ENCODE measurements around the gene ATP11A.

The ATP11A gene

DNA sequence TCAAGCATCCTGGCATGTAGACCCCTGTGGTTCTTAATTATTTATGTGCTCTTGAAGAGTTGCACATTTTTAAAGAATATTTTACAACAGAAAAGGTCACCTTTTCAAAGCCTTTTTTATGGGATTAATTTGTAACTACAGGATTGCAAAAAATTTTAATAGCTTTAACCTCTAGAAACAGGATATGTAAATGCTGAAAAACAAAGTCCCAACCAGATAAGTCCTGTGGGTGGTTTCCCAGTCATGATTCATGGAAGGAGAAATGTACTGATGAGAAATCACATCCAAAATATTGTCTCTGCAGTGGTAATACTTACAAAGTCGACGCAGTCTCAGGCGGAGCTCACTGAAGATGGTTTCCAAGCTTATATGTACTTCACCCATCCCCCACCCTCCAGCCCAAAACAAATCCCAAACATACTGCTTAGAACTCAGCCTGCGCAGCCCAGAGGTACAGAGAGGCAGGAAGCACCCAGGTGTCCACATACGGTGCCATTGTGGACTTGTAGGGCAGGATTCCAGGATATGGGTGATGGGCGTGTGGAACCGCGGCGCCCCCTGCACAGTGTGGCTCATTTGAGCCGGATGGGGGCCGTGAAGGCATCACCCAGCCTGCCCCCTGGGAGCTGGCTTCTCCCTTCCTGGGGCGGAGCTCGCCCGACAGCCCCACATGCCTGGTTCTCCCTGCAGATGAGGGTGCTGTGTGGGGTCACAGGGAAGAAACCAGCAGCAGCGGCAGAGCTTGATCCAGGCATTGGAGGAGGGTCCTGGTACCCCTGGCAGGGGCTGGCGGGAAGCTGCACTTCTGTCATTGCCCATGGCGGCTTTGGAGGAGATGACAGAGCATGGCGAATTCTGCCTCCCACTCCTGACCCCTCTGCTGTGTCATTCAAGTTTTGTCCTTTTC lies 101.2 kb downstream of the ATP11A start:
- Histone ChIP-seq H3K4me3 (ENCODE audit: insufficient read length, low read depth) (no peak overlapping the region), H3K36me3 (ENCODE audit: insufficient read depth, insufficient read length, low read length) (peaks cover 8% of the 10 kb centered on the region), H3K27me3 (ENCODE audit: insufficient read depth, insufficient read length) (no peaks in the 10 kb centered on the region), H3K4me1 (ENCODE audit: insufficient read depth, insufficient read length) (peaks cover 2% of the 10 kb centered on the region), H3K9ac (ENCODE audit: insufficient read length, low read depth) (no peak overlapping the region), H3K9me3 (ENCODE audit: insufficient read depth, low read length) (no peaks in the 10 kb centered on the region)
- no peak for TF ChIP-seq SUZ12 (IDR thresholded peaks at IDR 0.05; ENCODE audit: extremely low read depth, insufficient read depth, insufficient read length)
- DNase-seq (ENCODE audit: low read depth, low spot score) = no peak

DNA sequence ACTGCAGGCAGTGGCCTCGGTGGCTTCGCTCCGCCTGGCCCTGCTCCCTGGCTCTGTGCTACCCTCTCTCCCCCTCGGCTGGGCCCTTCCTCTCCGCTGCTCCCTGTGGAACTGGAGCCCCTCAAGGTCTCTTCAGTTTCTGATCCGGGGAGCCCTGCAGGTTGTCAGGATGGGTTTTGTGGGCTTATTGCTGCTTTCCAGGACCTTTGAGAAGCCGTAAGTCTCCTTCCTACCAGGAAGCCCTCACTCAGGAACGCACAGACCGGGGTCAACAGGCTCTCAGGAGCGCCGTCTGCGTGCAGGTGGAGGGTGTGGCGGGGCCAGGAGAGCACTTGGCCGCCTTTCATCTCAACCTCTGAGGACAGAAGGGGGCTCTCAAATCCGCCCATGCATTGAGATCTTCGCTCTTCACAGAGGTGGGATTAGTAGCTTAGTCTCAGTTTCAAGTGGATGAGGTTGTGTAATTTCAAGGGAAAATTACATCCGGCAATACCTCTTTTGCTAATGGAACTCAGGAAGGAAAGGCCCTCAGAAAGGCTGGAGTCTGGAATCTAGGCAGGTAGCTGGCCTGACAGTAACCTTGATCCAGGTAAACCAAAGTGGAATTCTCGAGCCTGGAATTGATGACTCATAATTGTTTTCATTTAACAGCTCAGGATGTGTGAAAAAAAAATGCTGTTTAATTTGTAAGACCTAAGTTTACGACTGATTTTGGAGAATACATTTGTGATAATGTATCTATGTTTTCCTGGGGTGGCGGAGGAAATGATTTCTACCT lies 102.0 kb downstream of the ATP11A start:
- Histone ChIP-seq H3K4me3 (ENCODE audit: insufficient read length, low read depth) (no peak overlapping the region), H3K36me3 (ENCODE audit: insufficient read depth, insufficient read length, low read length) (peaks cover 8% of the 10 kb centered on the region), H3K9me3 (ENCODE audit: insufficient read depth, low read length) (no peaks in the 10 kb centered on the region; the same call in 1 of the 2 replicates), H3K4me1 (ENCODE audit: insufficient read depth, insufficient read length) (peaks cover 2% of the 10 kb centered on the region), H3K27me3 (ENCODE audit: insufficient read depth, insufficient read length) (no peaks in the 10 kb centered on the region), H3K9ac (ENCODE audit: insufficient read length, low read depth) (no peak overlapping the region)
- no peak for TF ChIP-seq SUZ12 (IDR thresholded peaks at IDR 0.05; ENCODE audit: extremely low read depth, insufficient read depth, insufficient read length)
- no peak for TF ChIP-seq ZNF274 (IDR thresholded peaks at IDR 0.05; ENCODE audit: low read depth, low read length)
- TF ChIP-seq YY1 (IDR thresholded peaks at IDR 0.05; ENCODE audit: insufficient read depth, insufficient read length) = no peak
- no peak for DNase-seq (ENCODE audit: low read depth, low spot score)

DNA sequence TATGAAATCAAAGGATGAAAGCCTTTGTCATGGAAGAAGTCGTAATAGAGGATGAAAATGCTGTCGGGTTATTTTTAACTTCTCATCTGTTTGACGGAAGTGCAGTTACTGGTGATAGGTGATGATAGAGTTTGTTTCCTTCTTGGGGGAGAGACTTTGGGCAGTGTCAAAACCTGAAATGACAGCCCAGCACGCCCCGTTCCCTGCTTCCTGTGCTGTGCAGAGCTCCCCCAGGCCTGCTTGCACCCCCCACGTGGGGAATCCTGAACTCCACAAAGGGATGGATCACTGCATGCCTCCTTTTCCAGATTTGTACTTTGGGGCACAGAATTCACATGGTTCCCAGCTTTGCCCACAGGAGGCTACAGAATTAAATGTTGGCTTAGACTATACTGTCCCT lies 102.7 kb downstream of the ATP11A start:
- Histone ChIP-seq H3K4me1 (ENCODE audit: insufficient read depth, insufficient read length) (peaks cover 2% of the 10 kb centered on the region), H3K9ac (ENCODE audit: insufficient read length, low read depth) (no peak overlapping the region), H3K36me3 (ENCODE audit: insufficient read depth, insufficient read length, low read length) (peaks cover 8% of the 10 kb centered on the region), H3K9me3 (ENCODE audit: insufficient read depth, low read length) (no peaks in the 10 kb centered on the region; the same call in 1 of the 2 replicates), H3K4me3 (ENCODE audit: insufficient read length, low read depth) (no peak overlapping the region), H3K27me3 (ENCODE audit: insufficient read depth, insufficient read length) (no peaks in the 10 kb centered on the region)
- TF ChIP-seq YY1 (IDR thresholded peaks at IDR 0.05; ENCODE audit: insufficient read depth, insufficient read length) = no peak
- no peak for TF ChIP-seq ZNF274 (IDR thresholded peaks at IDR 0.05; ENCODE audit: low read depth, low read length)
- TF ChIP-seq SUZ12 (IDR thresholded peaks at IDR 0.05; ENCODE audit: extremely low read depth, insufficient read depth, insufficient read length) = no peak
- DNase-seq (ENCODE audit: low read depth, low spot score) = no peak

DNA sequence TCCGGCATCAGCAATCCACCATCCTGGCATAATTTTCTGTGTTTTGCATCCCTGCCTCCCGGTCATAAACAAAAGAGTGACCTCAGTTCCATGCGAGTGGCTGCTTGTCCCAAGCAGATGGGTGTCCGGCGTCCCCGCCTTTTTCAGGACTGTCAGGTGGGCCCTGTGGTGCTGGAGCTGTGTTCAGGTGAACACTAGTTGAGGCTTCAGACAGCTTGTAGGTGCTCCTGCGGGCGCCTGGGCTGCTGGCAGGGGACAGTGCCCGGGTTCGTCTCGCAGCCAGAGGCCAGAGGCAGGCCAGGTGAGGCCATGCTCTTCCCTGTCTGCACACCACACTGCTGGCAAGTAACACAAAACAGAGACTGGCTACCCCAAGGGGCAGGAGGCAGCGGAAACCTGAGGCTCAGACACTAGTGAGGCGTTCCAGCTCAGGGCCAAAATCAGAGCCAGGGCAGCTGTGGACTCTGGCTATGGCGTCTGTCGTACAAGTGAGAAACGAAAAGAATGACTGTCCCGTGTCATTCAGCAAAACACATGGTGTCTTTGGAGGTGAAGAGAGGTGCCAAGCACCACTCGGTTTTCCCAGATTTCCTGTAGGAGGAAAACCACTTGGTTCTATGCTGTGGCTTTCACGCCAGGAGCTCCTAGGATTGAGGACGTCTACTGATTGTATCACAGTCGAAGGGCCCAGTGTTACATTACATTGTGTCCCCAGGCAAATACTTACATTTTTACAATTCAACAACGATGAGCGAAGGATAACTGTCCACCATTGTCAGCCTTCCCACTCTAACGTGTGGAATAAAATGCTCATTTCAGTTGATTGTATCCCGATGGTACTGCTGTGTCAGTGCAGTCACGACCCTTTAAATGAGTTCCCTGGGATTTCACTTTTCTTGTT lies 104.0 kb downstream of the ATP11A start:
- TF ChIP-seq YY1 (IDR thresholded peaks at IDR 0.05; ENCODE audit: insufficient read depth, insufficient read length) = no peak
- Histone ChIP-seq H3K9ac (ENCODE audit: insufficient read length, low read depth) (no peak overlapping the region), H3K4me1 (ENCODE audit: insufficient read depth, insufficient read length) (peaks cover 2% of the 10 kb centered on the region), H3K36me3 (ENCODE audit: insufficient read depth, insufficient read length, low read length) (peaks cover 5% of the 10 kb centered on the region), H3K4me3 (ENCODE audit: insufficient read length, low read depth) (no peak overlapping the region), H3K9me3 (ENCODE audit: insufficient read depth, low read length) (peaks cover 4% of the 10 kb centered on the region; the same call in 1 of the 2 replicates), H3K27me3 (ENCODE audit: insufficient read depth, insufficient read length) (no peaks in the 10 kb centered on the region)
- DNase-seq (ENCODE audit: low read depth, low spot score) = no peak

DNA sequence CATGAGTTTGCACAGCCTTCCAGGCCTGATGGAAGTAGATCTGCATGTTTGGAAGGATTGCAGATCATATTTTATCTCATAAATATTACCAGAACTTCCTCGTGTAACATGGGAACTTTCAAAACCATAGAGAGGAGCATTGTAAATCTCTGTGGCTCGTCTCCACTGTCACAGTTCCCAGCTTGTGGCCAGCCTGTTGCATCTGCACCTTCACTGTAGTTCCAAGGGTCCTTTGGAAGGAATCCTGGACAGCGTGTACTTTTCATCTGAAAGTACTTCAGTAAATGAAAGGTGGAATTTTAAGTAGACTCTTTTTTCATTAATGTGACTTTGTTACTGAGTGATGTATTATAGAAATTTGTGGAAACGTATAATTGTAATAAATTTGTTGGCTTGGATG lies 105.4 kb downstream of the ATP11A start:
- Histone ChIP-seq H3K4me3 (ENCODE audit: insufficient read length, low read depth) (no peak overlapping the region), H3K4me1 (ENCODE audit: insufficient read depth, insufficient read length) (peaks cover 2% of the 10 kb centered on the region), H3K36me3 (ENCODE audit: insufficient read depth, insufficient read length, low read length) (no peaks in the 10 kb centered on the region), H3K9me3 (ENCODE audit: insufficient read depth, low read length) (peaks cover 4% of the 10 kb centered on the region; the same call in 1 of the 2 replicates), H3K27me3 (ENCODE audit: insufficient read depth, insufficient read length) (no peaks in the 10 kb centered on the region), H3K9ac (ENCODE audit: insufficient read length, low read depth) (no peak overlapping the region)
- TF ChIP-seq YY1 (IDR thresholded peaks at IDR 0.05; ENCODE audit: insufficient read depth, insufficient read length) (no peak), ZNF274 (IDR thresholded peaks at IDR 0.05; ENCODE audit: low read depth, low read length) (no peak), SUZ12 (IDR thresholded peaks at IDR 0.05; ENCODE audit: extremely low read depth, insufficient read depth, insufficient read length) (no peak)
- no peak for DNase-seq (ENCODE audit: low read depth, low spot score)

DNA sequence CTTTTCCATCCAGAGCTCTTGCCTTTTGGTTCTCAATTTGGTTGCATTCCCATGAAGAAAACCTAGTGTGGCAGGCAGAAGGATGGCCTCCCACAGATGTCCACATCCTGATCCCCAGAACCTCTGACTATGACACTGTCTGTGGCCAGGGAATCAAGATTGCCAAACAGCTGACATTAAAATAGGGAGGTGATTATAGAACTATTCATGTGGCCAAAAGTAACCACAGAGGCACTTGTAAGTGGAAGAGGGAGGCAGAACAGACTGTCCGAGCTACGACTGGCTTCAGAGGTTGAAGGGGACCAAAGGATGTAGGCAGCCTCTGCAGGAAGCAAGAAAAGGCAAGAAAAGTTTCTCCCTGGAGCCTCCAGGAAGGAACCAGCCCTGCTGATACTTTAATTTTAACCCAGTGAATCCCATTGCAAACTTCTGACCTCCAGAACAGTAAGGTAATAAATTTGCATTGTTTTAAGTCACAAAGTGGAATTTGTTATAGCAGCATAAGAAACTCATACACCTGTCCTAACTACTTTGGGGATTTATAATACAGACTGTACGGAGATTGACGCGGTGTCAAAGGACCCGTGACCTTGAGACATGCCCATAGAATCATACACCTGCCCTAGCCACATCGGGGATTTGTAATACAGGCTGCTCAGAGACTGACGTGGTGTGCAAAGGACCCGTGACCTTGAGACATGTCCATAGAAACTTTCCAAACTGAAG lies 106.5 kb downstream of the ATP11A start:
- H3K4me3 ChIP-seq (ENCODE audit: insufficient read length, low read depth) = no peak overlapping the region
- no peaks in the 10 kb centered on the region for H3K27me3 ChIP-seq (ENCODE audit: insufficient read depth, insufficient read length)
- no peaks in the 10 kb centered on the region for H3K36me3 ChIP-seq (ENCODE audit: insufficient read depth, insufficient read length, low read length)
- TF ChIP-seq ZNF274 (IDR thresholded peaks at IDR 0.05; ENCODE audit: low read depth, low read length) = no peak
- no peak for TF ChIP-seq YY1 (IDR thresholded peaks at IDR 0.05; ENCODE audit: insufficient read depth, insufficient read length)
- TF ChIP-seq SUZ12 (IDR thresholded peaks at IDR 0.05; ENCODE audit: extremely low read depth, insufficient read depth, insufficient read length) = no peak
- H3K4me1 ChIP-seq (ENCODE audit: insufficient read depth, insufficient read length) = peaks cover 2% of the 10 kb centered on the region
- no peak overlapping the region for H3K9ac ChIP-seq (ENCODE audit: insufficient read length, low read depth)
- H3K9me3 ChIP-seq (ENCODE audit: insufficient read depth, low read length) = peaks cover 4% of the 10 kb centered on the region; the same call in 1 of the 2 replicates
- DNase-seq (ENCODE audit: low read depth, low spot score) = no peak

Measured in NT2/D1 (cell line).